ENCODE data around the gene POGLUT3. TPM values are rescaled to one million over a fixed set of nuclear protein-coding genes. Genes with fewer than 3 reads are reported as not detected.
A peak's percentile ranks its signal among the peaks of the same experiment; 100 is the strongest.

POGLUT3 gene
- total and polyA plus RNA-seq, 9 of the 15 experiments (the other 6 are each of a cell fraction or from before 2014, with no cell fraction given): 4.6 to 29.7 (median 17.8) TPM

- TF ChIP-seq ZNF79 (CRISPR knock-in tag; IDR thresholded peaks at IDR 0.05; ENCODE audit: low read depth) (no peak), DACH1 (IDR thresholded peaks at IDR 0.05; ENCODE audit: partially characterized antibody) (no peak), EWSR1 (IDR thresholded peaks at IDR 0.05; ENCODE audit: borderline replicate concordance, low read depth, partially characterized antibody) (no peak), SMARCA5 (IDR thresholded peaks at IDR 0.05) (no peak), DIDO1 (tag; IDR thresholded peaks at IDR 0.05; ENCODE audit: low read depth) (no peak), ZNF212 (CRISPR knock-in tag; IDR thresholded peaks at IDR 0.05) (no peak), FOXK1 (CRISPR knock-in tag; IDR thresholded peaks at IDR 0.05; ENCODE audit: borderline replicate concordance) (no peak), SMC3 (conservative IDR thresholded peaks at IDR 0.05; ENCODE audit: insufficient read depth, low read depth, low read length) (no peak), ARNT (IDR thresholded peaks at IDR 0.05) (peak in 1 of 2 experiments; percentile 73; a peak in 2 of 4 replicates), BRD9 (IDR thresholded peaks at IDR 0.05; ENCODE audit: low read depth, partially characterized antibody) (peak; percentile 73), THRAP3 (IDR thresholded peaks at IDR 0.05; ENCODE audit: borderline replicate concordance) (no peak), ZNF175 (CRISPR knock-in tag; IDR thresholded peaks at IDR 0.05; ENCODE audit: low read depth) (no peak), NEUROD1 (IDR thresholded peaks at IDR 0.05; ENCODE audit: borderline replicate concordance, low read depth, low read length, partially characterized antibody) (no peak), HDAC2 (IDR thresholded peaks at IDR 0.05) (peak; percentile 30; the same call in 1 of the 2 replicates), CHD2 (IDR thresholded peaks at IDR 0.05; ENCODE audit: low read depth, low read length) (peak; percentile 19; the same call in 1 of the 2 replicates), ZNF184 (CRISPR knock-in tag; IDR thresholded peaks at IDR 0.05) (no peak), RNF219 (CRISPR knock-in tag; IDR thresholded peaks at IDR 0.05) (no peak), REST (IDR thresholded peaks at IDR 0.05; ENCODE audit: borderline replicate concordance) (no peak; the same call in 1 of the 2 replicates), REST (CRISPR knock-in tag; IDR thresholded peaks at IDR 0.05; ENCODE audit: low read depth) (no peak), RBM34 (IDR thresholded peaks at IDR 0.05; ENCODE audit: borderline replicate concordance, insufficient read depth, low read length) (no peak)
Measured at GRCh38 chr11:108497317-108498045, 703 bp downstream of the POGLUT3 start (continued).

All from K562 (cell line).